ENCODE data around the gene TRIM29. TPM values are rescaled to one million over a fixed set of nuclear protein-coding genes. Genes with fewer than 3 reads are reported as not detected.

Gene TRIM29
- total and polyA plus RNA-seq, 4 donors = 4.4 to 26.6 (median 16.9) TPM

DNA sequence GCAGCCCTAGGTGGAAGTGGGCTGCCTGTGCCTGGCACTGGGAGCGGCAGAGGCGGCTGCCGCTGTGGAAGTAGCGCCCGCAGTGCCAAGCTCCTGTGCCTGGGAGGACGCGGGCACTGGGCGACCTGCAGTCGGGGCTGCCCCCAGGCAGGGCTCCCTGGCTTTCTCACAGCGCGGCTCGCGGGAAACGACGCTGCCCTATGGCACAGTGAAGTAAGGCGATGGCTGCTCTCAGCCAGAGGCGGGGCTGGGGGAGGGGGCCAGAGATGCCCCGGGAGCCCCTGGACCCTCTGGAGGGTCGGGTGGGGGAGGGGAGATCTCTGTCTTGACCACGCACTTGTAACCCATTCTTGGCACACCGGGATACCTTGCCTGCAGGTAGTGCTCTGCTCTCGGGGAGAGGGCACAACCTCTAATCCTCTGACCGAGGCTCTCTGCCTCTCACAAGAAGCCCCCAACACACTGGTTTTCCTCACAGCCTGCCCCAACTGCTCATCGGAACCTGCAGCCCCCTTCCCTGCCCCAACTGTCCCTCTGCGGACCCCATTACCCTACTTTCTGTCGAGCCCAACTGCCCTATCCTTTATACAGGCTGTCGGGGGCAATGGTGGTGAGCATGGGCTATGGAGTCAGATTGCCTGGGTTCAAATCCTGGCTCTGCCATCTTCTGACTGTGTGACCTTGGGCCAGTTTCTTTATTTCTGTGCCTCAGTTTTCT is 32.2 kb upstream of the TRIM29 start:
- Histone ChIP-seq H3K27ac (ENCODE audit: low read depth in 1 of 2, low read length in 1 of 2) (no peak overlapping the region), H3K4me1 (ENCODE audit: control insufficient read depth in 5 of 5, insufficient read depth in 5 of 5, low read length in 5 of 5) (peaks cover 0 to 23% (median 6%) of the 10 kb centered on the region in 5 donors), H3K27me3 (ENCODE audit: control insufficient read depth in 3 of 3, insufficient read depth in 3 of 3, low read length in 2 of 3) (peaks cover 0 to 51% (median 36%) of the 10 kb centered on the region in 3 donors), H3K9me3 (ENCODE audit: control insufficient read depth in 4 of 4, insufficient read depth in 3 of 4, low read length in 3 of 4) (no peaks in the 10 kb centered on the region), H3K9ac (ENCODE audit: insufficient read depth in 1 of 2, low read length in 2 of 2) (no peak overlapping the region), H3K4me3 (no peak overlapping the region), H3K36me3 (ENCODE audit: control insufficient read depth in 4 of 4, insufficient read depth in 4 of 4, low read length in 4 of 4) (no peaks in the 10 kb centered on the region)
- WGBS, 2 donors = 49% methylated on average over 27 of the region's 27 CpGs
- TF ChIP-seq, protein P1, sequence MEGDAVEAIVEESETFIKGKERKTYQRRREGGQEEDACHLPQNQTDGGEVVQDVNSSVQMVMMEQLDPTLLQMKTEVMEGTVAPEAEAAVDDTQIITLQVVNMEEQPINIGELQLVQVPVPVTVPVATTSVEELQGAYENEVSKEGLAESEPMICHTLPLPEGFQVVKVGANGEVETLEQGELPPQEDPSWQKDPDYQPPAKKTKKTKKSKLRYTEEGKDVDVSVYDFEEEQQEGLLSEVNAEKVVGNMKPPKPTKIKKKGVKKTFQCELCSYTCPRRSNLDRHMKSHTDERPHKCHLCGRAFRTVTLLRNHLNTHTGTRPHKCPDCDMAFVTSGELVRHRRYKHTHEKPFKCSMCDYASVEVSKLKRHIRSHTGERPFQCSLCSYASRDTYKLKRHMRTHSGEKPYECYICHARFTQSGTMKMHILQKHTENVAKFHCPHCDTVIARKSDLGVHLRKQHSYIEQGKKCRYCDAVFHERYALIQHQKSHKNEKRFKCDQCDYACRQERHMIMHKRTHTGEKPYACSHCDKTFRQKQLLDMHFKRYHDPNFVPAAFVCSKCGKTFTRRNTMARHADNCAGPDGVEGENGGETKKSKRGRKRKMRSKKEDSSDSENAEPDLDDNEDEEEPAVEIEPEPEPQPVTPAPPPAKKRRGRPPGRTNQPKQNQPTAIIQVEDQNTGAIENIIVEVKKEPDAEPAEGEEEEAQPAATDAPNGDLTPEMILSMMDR (IDR thresholded peaks at IDR 0.05; ENCODE audit: control extremely low read depth, extremely low read depth) = no peak
- no peak for ATAC-seq (ENCODE audit: insufficient read depth, low FRiP score)
- no peak for DNase-seq

DNA sequence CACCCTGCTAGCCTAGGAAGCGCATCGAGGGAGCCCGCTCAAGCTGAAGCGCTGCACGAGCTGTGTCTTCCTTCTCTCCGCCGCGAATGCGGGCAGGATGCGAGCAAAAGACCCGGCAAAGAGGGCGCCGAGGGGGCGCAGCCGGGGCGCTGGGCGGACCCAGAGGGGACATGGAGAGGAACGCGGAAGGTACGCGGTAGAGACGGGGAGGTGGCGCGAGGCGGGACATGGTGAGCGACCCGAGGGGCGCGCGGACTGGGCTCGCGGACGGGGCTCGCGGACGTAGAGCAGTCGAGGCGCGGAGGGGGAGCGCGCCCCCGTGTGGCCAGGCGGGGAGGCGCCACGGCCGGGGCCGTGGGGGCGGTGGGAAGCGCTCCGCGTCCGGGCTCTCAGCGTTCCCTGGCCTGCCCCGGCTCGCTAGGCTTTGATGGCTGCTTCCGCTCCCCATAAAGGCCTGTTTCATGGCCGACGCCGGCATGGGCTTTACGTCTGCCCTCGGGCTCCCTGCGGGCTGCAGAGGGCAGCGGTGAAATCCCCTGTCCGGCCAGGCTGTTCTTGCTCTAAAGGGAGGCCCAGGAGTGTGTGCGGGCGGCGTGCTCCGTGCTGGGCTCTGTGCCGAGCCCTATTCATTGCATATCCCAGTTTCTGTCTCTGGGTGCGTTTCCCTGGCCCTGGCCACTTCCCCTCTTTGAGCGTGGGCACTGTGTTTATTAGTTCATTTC is 31.2 kb upstream of the TRIM29 start:
- Histone ChIP-seq H3K9me3 (ENCODE audit: control insufficient read depth in 4 of 4, insufficient read depth in 3 of 4, low read length in 3 of 4) (no peaks in the 10 kb centered on the region), H3K27me3 (ENCODE audit: control insufficient read depth in 3 of 3, insufficient read depth in 3 of 3, low read length in 2 of 3) (peaks cover 0 to 51% (median 36%) of the 10 kb centered on the region in 3 donors), H3K4me1 (ENCODE audit: control insufficient read depth in 5 of 5, insufficient read depth in 5 of 5, low read length in 5 of 5) (peaks cover 0 to 23% (median 6%) of the 10 kb centered on the region in 5 donors), H3K4me3 (no peak overlapping the region), H3K9ac (ENCODE audit: insufficient read depth in 1 of 2, low read length in 2 of 2) (no peak overlapping the region), H3K36me3 (ENCODE audit: control insufficient read depth in 4 of 4, insufficient read depth in 4 of 4, low read length in 4 of 4) (no peaks in the 10 kb centered on the region), H3K27ac (ENCODE audit: low read depth in 1 of 2, low read length in 1 of 2) (no peak overlapping the region)
- ATAC-seq (ENCODE audit: insufficient read depth, low FRiP score) (peak; percentile 90), DNase-seq (peak; percentile 73 to 80 (median 78))
- 1 to 2% methylated on average over 71 of the region's 71 CpGs for WGBS, 2 donors
- TF ChIP-seq, protein P1 (IDR thresholded peaks at IDR 0.05; ENCODE audit: control extremely low read depth, extremely low read depth) = peak; percentile 53

- Histone ChIP-seq H3K4me3 (no peak overlapping the region), H3K4me1 (ENCODE audit: control insufficient read depth in 5 of 5, insufficient read depth in 5 of 5, low read length in 5 of 5) (peaks cover 0 to 19% (median 4%) of the 10 kb centered on the region in 5 donors), H3K27ac (ENCODE audit: low read depth in 1 of 2, low read length in 1 of 2) (no peak overlapping the region), H3K9me3 (ENCODE audit: control insufficient read depth in 4 of 4, insufficient read depth in 3 of 4, low read length in 3 of 4) (no peaks in the 10 kb centered on the region), H3K9ac (ENCODE audit: insufficient read depth in 1 of 2, low read length in 2 of 2) (no peak overlapping the region), H3K36me3 (ENCODE audit: control insufficient read depth in 4 of 4, insufficient read depth in 4 of 4, low read length in 4 of 4) (no peaks in the 10 kb centered on the region), H3K27me3 (ENCODE audit: control insufficient read depth in 3 of 3, insufficient read depth in 3 of 3, low read length in 2 of 3) (peaks cover 0 to 51% (median 36%) of the 10 kb centered on the region in 3 donors)
- TF ChIP-seq, protein P1 (IDR thresholded peaks at IDR 0.05; ENCODE audit: control extremely low read depth, extremely low read depth) = no peak
- ATAC-seq (ENCODE audit: insufficient read depth, low FRiP score) (no peak), DNase-seq (no peak)
- 31 to 34% methylated on average over 35 of the region's 35 CpGs for WGBS, 2 donors
These were observed 30.4 kb upstream of the TRIM29 start for GRCh38 chr11:120168108-120168959.
